ENCODE measurements around the gene MAFG. TPM values are rescaled to one million over a fixed set of nuclear protein-coding genes. Genes with fewer than 3 reads are reported as not detected.

The MAFG gene
- total and polyA plus RNA-seq, 2 of the 13 experiments (the other 11 are each of a cell fraction or from before 2014, with no cell fraction given), result 14.5 to 20.0 TPM

GRCh38 chr17:81927653-81928543 is at the start of gene MAFG (continued):
- TF ChIP-seq UBTF (CRISPR knock-in tag; IDR thresholded peaks at IDR 0.05) (peak; percentile 88; the same call in 1 of the 2 replicates), ZNF354B (CRISPR knock-in tag; IDR thresholded peaks at IDR 0.05) (no peak), ZBTB34 (CRISPR knock-in tag; IDR thresholded peaks at IDR 0.05) (no peak), ZBTB3 (CRISPR knock-in tag; IDR thresholded peaks at IDR 0.05; ENCODE audit: borderline replicate concordance, low read depth) (peak; percentile 50; the same call in 1 of the 2 replicates), ZNF616 (CRISPR knock-in tag; IDR thresholded peaks at IDR 0.05; ENCODE audit: low read depth) (no peak), HIVEP1 (CRISPR knock-in tag; IDR thresholded peaks at IDR 0.05) (no peak), ZNF280B (CRISPR knock-in tag; IDR thresholded peaks at IDR 0.05; ENCODE audit: borderline replicate concordance) (no peak; the same call in 1 of the 2 replicates), ZNF891 (CRISPR knock-in tag; IDR thresholded peaks at IDR 0.05) (no peak; the same call in 1 of the 2 replicates), FOXA3 (CRISPR knock-in tag; IDR thresholded peaks at IDR 0.05) (peak; percentile 28; the same call in 1 of the 2 replicates), ZNF569 (CRISPR knock-in tag; IDR thresholded peaks at IDR 0.05; ENCODE audit: borderline replicate concordance) (no peak), PLSCR1 (CRISPR knock-in tag; IDR thresholded peaks at IDR 0.05; ENCODE audit: borderline replicate concordance) (no peak), CBX1 (IDR thresholded peaks at IDR 0.05; ENCODE audit: low read depth) (no peak), BATF2 (CRISPR knock-in tag; IDR thresholded peaks at IDR 0.05) (no peak), NFE2L1 (CRISPR knock-in tag; IDR thresholded peaks at IDR 0.05; ENCODE audit: borderline replicate concordance) (no peak), NFE2 (CRISPR knock-in tag; IDR thresholded peaks at IDR 0.05) (no peak), ZBTB20 (CRISPR knock-in tag; IDR thresholded peaks at IDR 0.05; ENCODE audit: borderline replicate concordance, low read depth) (no peak; the same call in 1 of the 2 replicates), THAP7 (CRISPR knock-in tag; IDR thresholded peaks at IDR 0.05) (no peak; the same call in 1 of the 2 replicates), ZNF235 (CRISPR knock-in tag; IDR thresholded peaks at IDR 0.05; ENCODE audit: borderline replicate concordance) (peak; percentile 94), HNRNPL (IDR thresholded peaks at IDR 0.05; ENCODE audit: low read depth, low read length) (no peak), PHF21A (CRISPR knock-in tag; IDR thresholded peaks at IDR 0.05) (peak; percentile 63), RELA (CRISPR knock-in tag; IDR thresholded peaks at IDR 0.05) (no peak)

All from HepG2 (cell line).